HAP-1 (cell line): ENCODE data around the gene USP54.
A peak's percentile ranks its signal among the peaks of the same experiment; 100 is the strongest.

Source experiments
- DNase-seq, 2 experiments: peaks; one replicate each; pipeline ENCODE4 v3.0.0-alpha.2; 2016 to 2020; ENCODE audit warnings: low spot score in 2 of 2
- H3K27me3 ChIP-seq: fragments of 250-450 bp; sonication (Bioruptor Pico); 2 replicates; pipeline ENCODE4 v1.5.1; 2020; ENCODE audit warnings: low read depth, mild to moderate bottlenecking, moderate library complexity
- H3K36me3 ChIP-seq: fragments of 250-450 bp; sonication (Bioruptor Pico); replicated peaks from 2 replicates; pipeline ENCODE4 v1.5.1; 2020; ENCODE audit warnings: mild to moderate bottlenecking
- H3K4me1 ChIP-seq: fragments of 250-450 bp; sonication (Bioruptor Pico); 2 replicates; pipeline ENCODE4 v1.5.1; 2020; ENCODE audit warnings: mild to moderate bottlenecking
- H3K4me3 ChIP-seq: fragments of 250-450 bp; sonication (Bioruptor Pico); 2 replicates; pipeline ENCODE4 v1.5.1; 2020; ENCODE audit warnings: mild to moderate bottlenecking, moderate library complexity
- H3K9me3 ChIP-seq: fragments of 250-450 bp; sonication (Bioruptor Pico); 2 replicates; pipeline ENCODE4 v1.5.1; 2020; ENCODE audit warnings: mild to moderate bottlenecking, moderate library complexity
- in situ Hi-C: fragments of 300-500 bp; cut with MboI; formaldehyde crosslinking; loops from 3 replicates; pipeline ENCODE4 v1.14.3; 2020; ENCODE audit warnings: low sequenced_read_pairs, inconsistent platforms, mixed read lengths

Gene USP54

DNA sequence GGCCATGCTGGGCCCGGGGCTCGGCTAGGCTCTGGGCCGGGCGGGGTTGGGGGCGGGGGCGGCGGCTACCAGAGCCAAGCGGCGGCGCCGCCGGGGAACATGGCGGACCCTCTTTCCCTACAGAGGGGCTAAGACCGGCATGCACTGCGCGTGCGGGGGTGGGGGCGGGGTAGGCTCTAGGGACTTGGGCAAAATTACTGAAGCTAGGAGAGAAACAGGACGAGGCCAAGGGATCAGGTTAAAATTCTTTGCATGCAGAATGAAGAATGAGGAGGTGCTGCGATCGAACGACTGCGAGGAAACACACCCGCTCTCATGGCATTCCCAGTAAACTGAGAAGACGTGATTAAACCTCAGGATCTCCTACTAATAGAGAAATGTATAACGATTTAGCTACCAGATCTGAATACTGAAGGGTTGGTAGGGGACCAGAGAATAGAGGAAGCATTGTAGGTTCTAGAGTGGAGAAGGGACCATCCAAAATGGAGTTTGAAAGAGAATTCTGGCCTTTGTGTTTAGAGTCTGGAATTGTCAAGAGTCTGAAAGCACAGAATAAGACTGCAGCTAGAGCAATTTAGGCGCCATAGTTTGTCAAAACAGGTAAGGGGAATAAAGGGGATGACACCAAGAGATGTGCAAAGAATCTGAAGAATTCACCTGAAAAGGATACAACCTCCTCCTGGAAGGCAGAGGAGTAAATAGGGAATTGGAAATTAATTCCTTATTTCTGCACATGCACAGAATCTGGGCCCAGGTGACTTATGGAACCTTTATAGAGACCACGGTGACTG is 95.1 kb downstream of the USP54 start, which contains the start of gene PPP3CB:
TSS of gene PPP3CB (minus strand) at position 141 of the 791 bp plus-strand sequence. CDS start at position 6, 135 bp downstream.
- Histone ChIP-seq H3K36me3 (0 out of 2 replicates have a peak, but pooled peaks cover 4% of the 10 kb centered on the region), H3K4me1 (peaks cover 13% of the 10 kb centered on the region), H3K9me3 (no peaks in the 10 kb centered on the region), H3K27me3 (no peaks in the 10 kb centered on the region), H3K4me3 (peak within 1 kb of the TSS; percentile 96)
- peak; percentile 92 to 95 for DNase-seq
- in situ Hi-C loops: no loop called here

DNA sequence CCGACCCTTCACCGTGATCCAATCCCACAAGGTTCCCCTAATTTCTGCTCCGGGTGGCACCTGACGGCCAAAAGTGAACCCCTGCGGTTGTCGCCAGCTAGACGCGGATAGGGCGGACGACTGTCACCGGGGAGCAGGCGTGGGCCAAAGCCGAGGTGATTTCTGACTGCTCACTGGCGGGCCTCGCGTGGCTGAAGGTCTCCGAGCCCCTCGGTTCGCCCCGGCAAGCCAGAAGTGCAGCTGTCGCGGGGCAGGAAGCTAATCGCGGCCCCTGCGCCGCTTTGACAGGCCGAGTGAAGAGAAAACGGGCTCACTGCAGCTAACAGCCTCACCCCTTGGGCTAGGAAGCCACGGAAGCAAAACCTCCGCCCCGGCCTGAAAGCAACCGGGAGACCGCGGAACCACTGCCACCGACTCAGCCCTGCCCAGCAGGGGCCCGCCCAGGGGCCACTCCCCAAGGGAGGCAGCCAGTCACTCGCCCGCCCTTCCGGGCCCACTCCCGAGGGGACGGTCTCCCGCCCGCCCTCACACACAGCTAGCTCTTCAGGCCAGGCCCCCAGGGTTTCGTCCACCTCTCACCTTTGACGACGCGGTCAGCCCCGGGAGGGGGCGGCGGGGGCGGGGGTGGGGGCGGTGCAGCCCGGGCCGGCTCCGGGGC is 95.8 kb downstream of the USP54 start:
- Histone ChIP-seq H3K9me3 (no peaks in the 10 kb centered on the region), H3K27me3 (no peaks in the 10 kb centered on the region), H3K4me1 (peaks cover 13% of the 10 kb centered on the region), H3K4me3 (peak overlapping the region; percentile 96), H3K36me3 (peaks cover 4% of the 10 kb centered on the region; the same call in 1 of the 2 replicates)
- in situ Hi-C loops: no loop called here
- DNase-seq: peak; percentile 73 to 89

DNA sequence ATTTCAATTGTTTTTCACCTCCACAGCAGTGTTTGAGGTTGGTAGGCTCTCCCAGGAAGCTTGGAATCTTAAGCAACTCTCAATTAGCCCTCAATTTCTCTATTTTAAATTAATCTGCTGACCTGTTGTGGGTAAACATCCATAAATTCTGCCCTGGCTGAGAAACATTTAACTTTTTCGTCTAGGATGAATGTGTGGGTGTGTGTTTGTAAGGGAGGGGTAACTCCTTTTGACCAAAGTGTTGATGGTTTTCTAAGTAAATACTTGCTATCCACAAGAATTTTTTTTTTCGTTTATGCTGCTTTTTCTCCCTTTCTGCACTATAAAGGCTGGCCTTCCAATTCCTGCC is 96.3 kb downstream of the USP54 start:
- no peaks in the 10 kb centered on the region for H3K9me3 ChIP-seq
- in situ Hi-C loops: no loop called here
- no peak for DNase-seq
- H3K4me1 ChIP-seq: peaks cover 13% of the 10 kb centered on the region
- peak overlapping the region; percentile 96 for H3K4me3 ChIP-seq
- peaks cover 4% of the 10 kb centered on the region; the same call in 1 of the 2 replicates for H3K36me3 ChIP-seq
- no peaks in the 10 kb centered on the region for H3K27me3 ChIP-seq

DNA sequence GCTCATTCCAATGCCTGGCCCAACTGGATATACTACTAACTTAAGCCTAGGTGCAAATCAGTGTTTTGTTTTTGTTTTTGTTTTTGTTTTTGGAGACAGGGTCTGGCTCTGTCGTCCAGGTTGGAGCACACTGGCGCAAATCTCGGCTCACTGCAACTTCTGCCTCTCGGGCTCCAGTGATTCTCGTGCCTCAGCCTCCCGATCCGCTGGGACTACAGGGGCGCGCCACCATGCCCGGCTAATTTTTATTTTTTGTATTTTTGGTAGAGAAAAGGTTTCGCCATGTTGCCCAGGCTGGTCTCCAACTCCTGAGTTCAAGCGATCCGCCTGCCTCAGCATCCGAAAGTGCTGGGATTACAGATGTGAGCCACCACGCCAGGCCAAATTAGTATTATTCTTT is 96.9 kb downstream of the USP54 start:
- Histone ChIP-seq H3K4me3 (peak overlapping the region; percentile 96), H3K9me3 (no peaks in the 10 kb centered on the region), H3K4me1 (peaks cover 13% of the 10 kb centered on the region), H3K27me3 (no peaks in the 10 kb centered on the region), H3K36me3 (peaks cover 4% of the 10 kb centered on the region; the same call in 1 of the 2 replicates)
- no peak for DNase-seq
- in situ Hi-C loops: no loop called here

DNA sequence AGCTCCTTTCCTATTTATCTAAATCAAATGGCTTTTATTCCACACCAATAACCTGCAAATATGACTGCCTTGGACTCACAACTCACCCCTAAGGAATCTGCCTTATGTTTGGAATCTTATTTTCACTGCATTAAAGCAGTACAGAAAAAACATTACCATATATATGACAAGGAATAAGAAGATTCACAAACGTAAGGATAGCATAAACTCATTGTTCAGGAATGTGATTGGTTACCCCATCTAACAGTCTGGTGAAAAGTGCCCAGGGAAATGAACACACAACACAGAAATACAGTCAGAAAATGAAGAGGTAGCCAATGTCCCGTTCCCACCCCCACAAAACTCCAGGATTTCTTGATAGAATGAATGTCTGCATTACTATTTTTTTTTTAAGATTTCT is 97.4 kb downstream of the USP54 start:
- peaks cover 4% of the 10 kb centered on the region; the same call in 1 of the 2 replicates for H3K36me3 ChIP-seq
- in situ Hi-C loops: no loop called here
- no peak for DNase-seq

DNA sequence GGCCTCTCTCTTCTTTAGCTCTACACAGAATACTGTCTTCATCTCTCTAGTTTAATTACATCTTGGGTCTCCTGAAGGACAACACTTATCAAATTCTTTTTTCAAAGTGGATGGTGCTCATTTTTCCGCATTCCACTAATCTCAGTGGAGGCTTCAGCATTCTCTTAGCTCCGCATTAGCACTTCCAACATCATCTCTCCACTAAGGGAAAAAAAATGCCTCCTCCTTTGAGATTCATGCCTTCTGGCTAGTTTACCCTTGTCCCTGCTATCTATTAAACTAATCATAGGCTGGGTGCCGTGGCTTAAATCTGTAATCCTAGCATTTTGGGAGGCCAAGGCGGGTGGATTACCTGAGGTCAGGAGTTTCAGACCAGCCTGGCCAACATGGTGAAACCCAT is 104.5 kb downstream of the USP54 start:
- no peaks in the 10 kb centered on the region for H3K27me3 ChIP-seq
- H3K4me3 ChIP-seq: no peak overlapping the region
- in situ Hi-C loops: no loop called here
- H3K9me3 ChIP-seq: no peaks in the 10 kb centered on the region
- DNase-seq: no peak
- H3K4me1 ChIP-seq: no peaks in the 10 kb centered on the region
- peaks cover 9% of the 10 kb centered on the region for H3K36me3 ChIP-seq

More for the DNA sequence above, 97.4 kb downstream of the USP54 start:
- no peaks in the 10 kb centered on the region for H3K9me3 ChIP-seq
- H3K27me3 ChIP-seq: no peaks in the 10 kb centered on the region
- H3K4me3 ChIP-seq: peak overlapping the region; percentile 96; the same call in 1 of the 2 replicates
- peaks cover 13% of the 10 kb centered on the region for H3K4me1 ChIP-seq

DNA sequence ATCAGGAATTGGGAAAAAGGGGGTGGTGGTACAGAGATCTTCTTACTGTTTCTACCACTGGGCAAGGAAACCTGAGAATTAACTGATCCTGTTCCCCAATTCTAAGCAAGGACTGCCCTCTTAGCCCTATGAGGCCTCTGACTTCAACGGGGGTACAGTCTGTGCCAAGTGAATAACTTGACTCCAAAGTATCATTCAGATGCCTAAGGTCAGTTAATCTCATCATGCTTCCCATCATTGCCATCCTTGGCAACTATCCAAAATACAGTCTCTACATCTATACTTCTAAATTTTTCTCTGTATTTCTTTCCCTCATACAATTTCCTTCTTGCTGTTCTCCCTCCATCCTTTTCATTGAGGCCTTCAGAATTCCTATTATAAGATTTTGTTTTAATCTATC is 105.8 kb downstream of the USP54 start:
- no peaks in the 10 kb centered on the region for H3K9me3 ChIP-seq
- H3K27me3 ChIP-seq: no peaks in the 10 kb centered on the region
- DNase-seq: no peak
- no peaks in the 10 kb centered on the region for H3K4me1 ChIP-seq
- in situ Hi-C loops: no loop called here
- H3K4me3 ChIP-seq: no peak overlapping the region
- peaks cover 5% of the 10 kb centered on the region for H3K36me3 ChIP-seq

DNA sequence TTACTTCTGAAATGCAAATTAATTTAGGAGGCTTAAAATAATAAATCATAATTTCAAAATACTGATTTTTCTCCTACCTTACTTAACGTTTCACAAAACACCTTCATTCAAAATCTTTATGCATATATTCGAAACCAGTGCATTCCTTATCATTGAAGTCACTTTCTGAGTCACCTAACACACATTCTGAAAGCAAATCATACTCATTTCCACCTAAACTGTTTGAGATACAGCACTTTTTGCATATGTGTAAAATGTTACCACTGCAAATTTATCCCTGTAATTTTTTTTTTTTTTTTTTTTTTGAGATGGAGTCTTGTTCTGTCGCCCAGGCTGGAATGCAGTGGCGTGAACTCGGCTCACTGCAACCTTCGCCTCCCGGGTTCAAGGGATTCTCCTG is 111.0 kb downstream of the USP54 start:
- Histone ChIP-seq H3K36me3 (peaks cover 23% of the 10 kb centered on the region), H3K9me3 (no peaks in the 10 kb centered on the region), H3K27me3 (no peaks in the 10 kb centered on the region), H3K4me3 (no peak overlapping the region), H3K4me1 (no peaks in the 10 kb centered on the region)
- in situ Hi-C loops: no loop called here
- DNase-seq: no peak

DNA sequence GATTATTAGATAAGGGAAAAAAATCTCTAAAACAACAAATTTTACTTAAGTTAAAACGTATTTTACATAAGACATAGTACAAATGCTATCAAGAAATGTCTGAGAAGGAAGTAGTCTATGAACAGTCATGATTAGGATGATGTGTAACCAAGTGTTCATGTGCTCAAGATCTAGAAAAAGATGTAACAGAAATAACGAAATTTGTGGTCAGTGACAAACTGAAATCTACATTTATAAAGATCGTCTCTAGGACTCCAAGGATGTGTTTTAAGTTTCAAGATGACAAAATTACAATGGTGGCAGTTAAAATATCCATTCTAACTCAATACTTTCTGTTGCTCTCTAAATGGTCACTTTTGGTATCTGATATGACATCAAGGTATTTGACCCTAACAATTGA is 112.5 kb downstream of the USP54 start:
- no peak for DNase-seq
- H3K4me1 ChIP-seq: no peaks in the 10 kb centered on the region
- H3K36me3 ChIP-seq: peaks cover 30% of the 10 kb centered on the region
- H3K9me3 ChIP-seq: no peaks in the 10 kb centered on the region
- H3K27me3 ChIP-seq: no peaks in the 10 kb centered on the region
- no peak overlapping the region for H3K4me3 ChIP-seq
- in situ Hi-C loops: no loop called here

DNA sequence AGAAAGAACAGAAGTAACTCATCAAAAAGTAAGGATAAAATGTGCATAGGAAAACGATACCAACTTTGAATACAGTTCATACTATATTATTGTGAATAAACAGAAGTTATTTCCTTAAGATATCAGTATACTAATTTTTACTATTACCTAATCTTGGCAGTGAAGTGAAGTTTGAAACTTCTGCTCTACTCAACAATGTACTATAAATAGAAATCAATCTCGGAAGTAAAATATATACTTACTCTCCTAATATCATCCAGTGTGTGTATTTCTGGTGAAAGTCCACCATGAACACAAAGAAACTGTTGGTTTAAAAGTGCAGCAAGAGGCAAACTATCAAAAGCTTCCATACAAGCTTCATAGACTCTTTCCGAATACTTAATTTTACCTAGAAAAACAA is 119.9 kb downstream of the USP54 start:
- in situ Hi-C loops: no loop called here
- Histone ChIP-seq H3K9me3 (no peaks in the 10 kb centered on the region), H3K27me3 (no peaks in the 10 kb centered on the region), H3K4me3 (no peak overlapping the region), H3K4me1 (no peaks in the 10 kb centered on the region), H3K36me3 (peaks cover 43% of the 10 kb centered on the region)
- no peak for DNase-seq

DNA sequence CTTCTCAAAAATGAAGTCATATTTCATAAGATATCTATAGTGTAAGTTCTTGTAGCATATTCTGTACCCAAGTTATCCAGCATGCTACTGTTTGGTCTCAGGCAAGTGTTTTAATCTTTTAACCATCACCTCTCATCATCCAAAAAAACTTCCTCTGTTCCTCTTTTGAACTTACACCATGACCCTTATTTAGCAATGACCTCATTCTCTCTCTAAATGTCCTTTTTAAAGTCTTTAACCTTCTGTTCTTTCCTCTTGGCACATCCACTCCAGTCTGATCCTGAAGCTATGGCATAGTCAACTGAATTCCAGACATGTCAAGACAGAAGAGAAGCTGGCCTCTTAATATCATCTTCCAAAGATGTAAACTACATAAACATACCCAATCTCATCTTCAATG is 121.6 kb downstream of the USP54 start:
- H3K9me3 ChIP-seq: no peaks in the 10 kb centered on the region
- peaks cover 44% of the 10 kb centered on the region for H3K36me3 ChIP-seq
- no peaks in the 10 kb centered on the region for H3K27me3 ChIP-seq
- no peak overlapping the region for H3K4me3 ChIP-seq
- no peak for DNase-seq
- in situ Hi-C loops: no loop called here
- H3K4me1 ChIP-seq: no peaks in the 10 kb centered on the region

DNA sequence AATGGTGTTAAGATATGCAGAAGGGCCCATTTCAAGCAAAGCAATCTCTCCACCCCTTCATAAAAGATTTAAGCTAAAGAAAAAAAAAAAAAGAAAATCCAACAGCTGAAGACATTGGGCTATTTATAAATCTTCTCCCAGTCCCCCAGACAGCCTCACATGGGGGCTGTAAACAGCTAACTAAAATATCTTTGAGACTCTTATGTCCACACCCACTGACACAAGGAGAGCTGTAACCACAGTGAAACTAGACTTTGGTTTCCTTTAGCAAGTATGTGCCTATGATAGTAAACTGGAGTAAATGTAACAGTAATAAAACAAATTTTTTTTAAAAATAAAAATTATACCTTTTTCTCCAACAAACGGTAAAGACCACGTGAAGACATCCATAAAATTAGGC is 123.9 kb downstream of the USP54 start:
- H3K4me3 ChIP-seq: no peak overlapping the region
- H3K9me3 ChIP-seq: no peaks in the 10 kb centered on the region
- no peaks in the 10 kb centered on the region for H3K4me1 ChIP-seq
- H3K36me3 ChIP-seq: peaks cover 39% of the 10 kb centered on the region
- DNase-seq: no peak
- no peaks in the 10 kb centered on the region for H3K27me3 ChIP-seq
- in situ Hi-C loops: no loop called here

DNA sequence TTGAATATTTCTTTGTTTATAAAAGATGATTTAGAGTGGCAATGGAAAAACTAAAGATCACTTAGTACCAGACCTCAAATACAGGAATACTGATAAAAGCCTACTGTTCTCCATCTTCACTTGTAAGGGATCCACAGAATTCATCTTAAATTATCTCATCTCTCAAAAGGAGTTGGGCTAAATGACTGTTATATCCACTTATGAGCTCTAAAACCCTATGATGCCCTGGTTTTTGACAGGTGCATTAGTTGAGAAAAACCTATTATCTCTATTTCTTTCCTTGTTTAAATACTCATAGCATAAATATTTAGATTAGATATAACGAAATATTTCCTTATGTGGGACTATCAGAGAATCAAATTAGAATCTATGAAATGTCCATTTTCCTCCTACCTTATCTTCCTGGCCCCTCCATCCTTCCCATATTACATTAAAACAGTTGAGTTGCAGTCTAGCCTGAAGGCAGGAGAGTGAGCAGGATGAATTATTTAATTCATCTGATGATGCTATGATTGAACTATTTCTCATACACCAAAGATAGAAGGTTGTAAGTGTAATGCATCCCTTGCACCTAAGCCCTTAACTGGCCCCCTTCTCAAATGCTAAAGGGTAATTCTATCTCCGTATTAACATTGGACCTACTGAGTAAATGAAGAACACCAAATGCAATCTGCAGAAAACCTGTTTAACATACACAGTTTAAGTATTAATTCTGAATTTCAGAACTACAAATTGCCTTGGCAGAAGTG is 125.0 kb downstream of the USP54 start:
- Histone ChIP-seq H3K4me3 (no peak overlapping the region), H3K9me3 (no peaks in the 10 kb centered on the region), H3K36me3 (peaks cover 36% of the 10 kb centered on the region), H3K4me1 (no peaks in the 10 kb centered on the region), H3K27me3 (no peaks in the 10 kb centered on the region)
- no peak for DNase-seq
- in situ Hi-C loops: no loop called here

DNA sequence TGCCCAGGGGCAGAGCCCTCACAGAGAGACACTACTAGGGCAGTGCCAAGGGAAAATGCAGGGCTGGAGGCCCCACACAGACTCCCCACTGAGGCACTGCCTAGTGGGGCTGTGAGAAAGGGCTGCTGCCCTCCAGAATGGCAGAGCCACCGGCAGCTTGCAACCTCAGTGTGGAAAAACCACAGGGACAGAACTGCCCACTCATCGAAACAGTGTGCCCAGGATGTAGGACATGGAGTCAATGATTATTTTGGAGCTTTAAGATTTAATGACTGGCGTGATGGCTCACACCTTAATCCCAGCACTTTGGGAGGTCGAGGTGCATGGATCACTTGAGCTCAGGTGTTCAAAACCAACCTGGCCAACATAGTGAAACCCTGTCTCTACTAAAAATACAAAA is 130.2 kb downstream of the USP54 start:
- no peak for DNase-seq
- in situ Hi-C loops: no loop called here

More for the DNA sequence above, 130.2 kb downstream of the USP54 start:
- H3K27me3 ChIP-seq: no peaks in the 10 kb centered on the region
- H3K4me1 ChIP-seq: no peaks in the 10 kb centered on the region
- H3K9me3 ChIP-seq: no peaks in the 10 kb centered on the region
- peaks cover 16% of the 10 kb centered on the region for H3K36me3 ChIP-seq
- no peak overlapping the region for H3K4me3 ChIP-seq
